ENCODE results near the gene ZC3H12A.

The ZC3H12A gene

GRCh38 chr1:37477946-37478345 is 3.6 kb downstream of the ZC3H12A start:
- peak overlapping the region; percentile 61 for H3K4me3 ChIP-seq (ENCODE audit: low read depth, low read length)
- DNase-seq (ENCODE audit: low read depth), result no peak
- no peak for TF ChIP-seq CTCF (conservative IDR thresholded peaks at IDR 0.05; ENCODE audit: low read depth, low read length)

GRCh38 chr1:37478451-37478881 is 4.1 kb downstream of the ZC3H12A start:
- peak overlapping the region; percentile 34 for H3K4me3 ChIP-seq (ENCODE audit: low read depth, low read length)
- DNase-seq (ENCODE audit: low read depth), result peak; percentile 54
- no peak for TF ChIP-seq CTCF (conservative IDR thresholded peaks at IDR 0.05; ENCODE audit: low read depth, low read length)

- no peak for TF ChIP-seq CTCF (conservative IDR thresholded peaks at IDR 0.05; ENCODE audit: low read depth, low read length)
- peak overlapping the region; percentile 34 for H3K4me3 ChIP-seq (ENCODE audit: low read depth, low read length)
- peak; percentile 60 for DNase-seq (ENCODE audit: low read depth)
Measured at GRCh38 chr1:37478890-37479254, 4.5 kb downstream of the ZC3H12A start.

- TF ChIP-seq CTCF (conservative IDR thresholded peaks at IDR 0.05; ENCODE audit: low read depth, low read length), result no peak
- H3K4me3 ChIP-seq (ENCODE audit: low read depth, low read length), result peak overlapping the region; percentile 34
- DNase-seq (ENCODE audit: low read depth), result peak; percentile 89
Measured at GRCh38 chr1:37479255-37480124, 5.1 kb downstream of the ZC3H12A start.

- DNase-seq (ENCODE audit: low read depth), result no peak
- no peak for TF ChIP-seq CTCF (conservative IDR thresholded peaks at IDR 0.05; ENCODE audit: low read depth, low read length)
- H3K4me3 ChIP-seq (ENCODE audit: low read depth, low read length), result no peak overlapping the region
Measured at GRCh38 chr1:37480125-37480466, 5.7 kb downstream of the ZC3H12A start.

- H3K4me3 ChIP-seq (ENCODE audit: low read depth, low read length), result no peak overlapping the region
- DNase-seq (ENCODE audit: low read depth), result no peak
- no peak for TF ChIP-seq CTCF (conservative IDR thresholded peaks at IDR 0.05; ENCODE audit: low read depth, low read length)
Measured at GRCh38 chr1:37480581-37481288, 6.4 kb downstream of the ZC3H12A start.

Measured in choroid plexus epithelial cell (primary cell).